ENCODE measurements around the gene SPAG9.

SPAG9 gene

DNA sequence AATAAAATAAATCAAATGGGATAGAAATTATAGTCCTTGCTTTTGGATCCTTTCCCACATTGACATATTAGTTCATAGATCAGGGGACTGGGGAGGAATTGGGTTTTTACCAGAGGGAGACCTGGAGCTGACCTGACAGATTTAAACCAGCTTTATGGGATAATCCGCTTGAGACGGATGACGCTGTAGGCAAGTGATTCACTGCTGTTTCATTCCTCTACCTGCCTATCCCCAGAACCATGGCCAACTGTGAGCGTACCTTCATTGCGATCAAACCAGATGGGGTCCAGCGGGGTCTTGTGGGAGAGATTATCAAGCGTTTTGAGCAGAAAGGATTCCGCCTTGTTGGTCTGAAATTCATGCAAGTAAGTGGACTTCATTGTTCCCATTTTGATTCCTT is 34.7 kb upstream of the SPAG9 start:
- Histone ChIP-seq H3K27me3 (ENCODE audit: insufficient read depth, low read length) (no peaks in the 10 kb centered on the region), H3K9me3 (ENCODE audit: insufficient read depth, low read depth, low read length) (no peaks in the 10 kb centered on the region), H3K4me1 (ENCODE audit: insufficient read depth, low read length) (peaks cover 13% of the 10 kb centered on the region; the same call in 1 of the 2 replicates), H3K9ac (ENCODE audit: low read depth, low read length) (no peak overlapping the region), H3K36me3 (ENCODE audit: insufficient read depth, low read length) (peaks cover 46% of the 10 kb centered on the region), H3K27ac (ENCODE audit: low read depth, low read length) (no peak overlapping the region), H3K4me3 (ENCODE audit: low read length) (no peak overlapping the region)
- 94% methylated on average over 8 of the region's 8 CpGs for WGBS

DNA sequence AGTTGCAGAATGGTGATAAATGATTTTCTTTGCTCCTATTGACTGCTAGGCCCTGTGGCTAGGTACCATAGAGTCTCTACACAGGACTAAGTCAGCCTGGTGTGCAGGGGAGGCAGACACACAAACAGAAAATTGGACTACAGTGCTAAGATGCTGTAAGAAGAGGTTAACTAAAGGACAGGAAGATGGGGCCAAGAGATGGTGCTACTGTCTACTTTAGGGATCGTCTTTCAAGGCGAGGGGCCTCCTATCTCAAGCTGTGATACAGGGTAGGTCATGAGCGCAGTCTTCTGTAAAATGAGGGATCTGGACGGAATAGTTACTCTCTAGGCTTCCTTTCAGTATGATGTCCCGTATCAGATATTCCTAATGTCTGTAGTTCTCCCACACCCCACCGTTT is 33.5 kb upstream of the SPAG9 start:
- peak overlapping the region; percentile 69 for H3K27ac ChIP-seq (ENCODE audit: low read depth, low read length)
- WGBS: 14% methylated on average over 4 of the region's 6 CpGs

GRCh38 chr17:51153210-51154072 is 32.8 kb upstream of the SPAG9 start, which contains the start of gene NME1:
Gene NME1 (plus strand): TSS chr17:51153559. CDS start chr17:51155655, 2,096 bp downstream.
- WGBS: under 1% methylated on average over 60 of the region's 60 CpGs
- peak within 1 kb of the TSS; percentile 69 for H3K27ac ChIP-seq (ENCODE audit: low read depth, low read length)

More for the DNA sequence above, 33.5 kb upstream of the SPAG9 start:
- Histone ChIP-seq H3K36me3 (ENCODE audit: insufficient read depth, low read length) (peaks cover 35% of the 10 kb centered on the region), H3K9me3 (ENCODE audit: insufficient read depth, low read depth, low read length) (no peaks in the 10 kb centered on the region), H3K4me1 (ENCODE audit: insufficient read depth, low read length) (peaks cover 13% of the 10 kb centered on the region; the same call in 1 of the 2 replicates), H3K9ac (ENCODE audit: low read depth, low read length) (peak overlapping the region; percentile 95), H3K4me3 (ENCODE audit: low read length) (peak overlapping the region; percentile 87), H3K27me3 (ENCODE audit: insufficient read depth, low read length) (no peaks in the 10 kb centered on the region)

DNA sequence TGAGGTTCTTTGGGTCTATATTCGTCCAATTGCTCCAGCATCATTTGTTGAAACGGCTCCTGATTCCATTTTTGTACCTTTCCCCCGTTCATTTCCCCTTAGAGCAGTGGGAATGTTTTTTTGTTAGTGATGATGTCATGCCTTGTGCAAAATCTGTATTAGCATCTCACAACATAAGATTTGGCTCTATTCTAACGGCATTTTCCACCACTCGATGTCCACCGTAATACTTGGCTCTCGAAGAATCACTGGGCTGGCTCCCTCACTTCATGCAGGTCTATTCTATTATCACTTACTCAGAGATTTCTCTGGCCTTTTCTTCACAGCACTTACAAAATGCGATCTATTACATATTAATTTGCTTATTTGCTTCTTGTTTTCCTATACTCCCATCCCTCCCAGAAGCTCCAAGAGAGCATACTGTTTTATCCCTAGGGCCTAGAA is 32.1 kb upstream of the SPAG9 start:
- WGBS: 61% methylated on average over 7 of the region's 8 CpGs
- peaks cover 13% of the 10 kb centered on the region; the same call in 1 of the 2 replicates for H3K4me1 ChIP-seq (ENCODE audit: insufficient read depth, low read length)
- no peaks in the 10 kb centered on the region for H3K27me3 ChIP-seq (ENCODE audit: insufficient read depth, low read length)
- peak overlapping the region; percentile 87 for H3K4me3 ChIP-seq (ENCODE audit: low read length)
- H3K9me3 ChIP-seq (ENCODE audit: insufficient read depth, low read depth, low read length): no peaks in the 10 kb centered on the region
- H3K27ac ChIP-seq (ENCODE audit: low read depth, low read length): peak overlapping the region; percentile 56
- H3K36me3 ChIP-seq (ENCODE audit: insufficient read depth, low read length): peaks cover 23% of the 10 kb centered on the region
- H3K9ac ChIP-seq (ENCODE audit: low read depth, low read length): peak overlapping the region; percentile 45

More at GRCh38 chr17:51153210-51154072, 32.8 kb upstream of the SPAG9 start, which contains the start of gene NME1:
- Histone ChIP-seq H3K27me3 (ENCODE audit: insufficient read depth, low read length) (no peaks in the 10 kb centered on the region), H3K36me3 (ENCODE audit: insufficient read depth, low read length) (peaks cover 29% of the 10 kb centered on the region), H3K4me1 (ENCODE audit: insufficient read depth, low read length) (peaks cover 13% of the 10 kb centered on the region; the same call in 1 of the 2 replicates), H3K9me3 (ENCODE audit: insufficient read depth, low read depth, low read length) (no peaks in the 10 kb centered on the region), H3K4me3 (ENCODE audit: low read length) (peak within 1 kb of the TSS; percentile 87), H3K9ac (ENCODE audit: low read depth, low read length) (peak within 1 kb of the TSS; percentile 95)

- Histone ChIP-seq H3K36me3 (ENCODE audit: insufficient read depth, low read length) (peaks cover 7% of the 10 kb centered on the region), H3K27me3 (ENCODE audit: insufficient read depth, low read length) (no peaks in the 10 kb centered on the region), H3K9me3 (ENCODE audit: insufficient read depth, low read depth, low read length) (no peaks in the 10 kb centered on the region), H3K4me3 (ENCODE audit: low read length) (no peak overlapping the region), H3K4me1 (ENCODE audit: insufficient read depth, low read length) (peaks cover 13% of the 10 kb centered on the region; the same call in 1 of the 2 replicates), H3K9ac (ENCODE audit: low read depth, low read length) (no peak overlapping the region), H3K27ac (ENCODE audit: low read depth, low read length) (no peak overlapping the region)
- 89% methylated on average over 4 of the region's 5 CpGs for WGBS
These were observed 30.3 kb upstream of the SPAG9 start for GRCh38 chr17:51150932-51151331.

DNA sequence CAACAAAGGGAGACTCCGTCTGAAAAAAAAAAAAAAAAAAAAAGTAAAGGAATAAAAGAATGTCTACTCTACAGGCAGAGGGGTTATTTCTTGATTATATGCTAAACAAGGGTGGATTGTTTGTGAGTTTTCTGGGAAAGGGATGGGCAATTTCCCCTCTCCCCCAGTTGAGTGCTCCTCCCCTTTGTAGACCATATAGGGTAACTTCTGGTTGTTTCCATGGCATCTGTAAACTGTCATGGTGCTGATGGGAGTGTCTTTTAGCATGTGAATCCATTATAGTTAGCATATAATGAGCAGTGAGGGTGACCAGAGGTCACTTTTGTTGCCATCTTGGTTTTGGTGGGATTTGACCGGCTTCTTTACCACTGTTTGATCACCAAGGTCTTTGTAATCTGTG is 28.5 kb upstream of the SPAG9 start:
- no peaks in the 10 kb centered on the region for H3K9me3 ChIP-seq (ENCODE audit: insufficient read depth, low read depth, low read length)
- no peaks in the 10 kb centered on the region for H3K27me3 ChIP-seq (ENCODE audit: insufficient read depth, low read length)
- peaks cover 10% of the 10 kb centered on the region; the same call in 1 of the 2 replicates for H3K4me1 ChIP-seq (ENCODE audit: insufficient read depth, low read length)
- no peak overlapping the region for H3K27ac ChIP-seq (ENCODE audit: low read depth, low read length)
- no peak overlapping the region for H3K4me3 ChIP-seq (ENCODE audit: low read length)
- 91% methylated on average over 2 of the region's 2 CpGs for WGBS
- no peaks in the 10 kb centered on the region for H3K36me3 ChIP-seq (ENCODE audit: insufficient read depth, low read length)
- H3K9ac ChIP-seq (ENCODE audit: low read depth, low read length): no peak overlapping the region

- Histone ChIP-seq H3K36me3 (ENCODE audit: insufficient read depth, low read length) (no peaks in the 10 kb centered on the region), H3K4me3 (ENCODE audit: low read length) (no peak overlapping the region), H3K27ac (ENCODE audit: low read depth, low read length) (no peak overlapping the region), H3K9ac (ENCODE audit: low read depth, low read length) (no peak overlapping the region), H3K27me3 (ENCODE audit: insufficient read depth, low read length) (no peaks in the 10 kb centered on the region), H3K9me3 (ENCODE audit: insufficient read depth, low read depth, low read length) (no peaks in the 10 kb centered on the region), H3K4me1 (ENCODE audit: insufficient read depth, low read length) (peaks cover 6% of the 10 kb centered on the region; the same call in 1 of the 2 replicates)
- WGBS: 90% methylated on average over 3 of the region's 4 CpGs
These were observed 27.0 kb upstream of the SPAG9 start for GRCh38 chr17:51147650-51148049.

DNA sequence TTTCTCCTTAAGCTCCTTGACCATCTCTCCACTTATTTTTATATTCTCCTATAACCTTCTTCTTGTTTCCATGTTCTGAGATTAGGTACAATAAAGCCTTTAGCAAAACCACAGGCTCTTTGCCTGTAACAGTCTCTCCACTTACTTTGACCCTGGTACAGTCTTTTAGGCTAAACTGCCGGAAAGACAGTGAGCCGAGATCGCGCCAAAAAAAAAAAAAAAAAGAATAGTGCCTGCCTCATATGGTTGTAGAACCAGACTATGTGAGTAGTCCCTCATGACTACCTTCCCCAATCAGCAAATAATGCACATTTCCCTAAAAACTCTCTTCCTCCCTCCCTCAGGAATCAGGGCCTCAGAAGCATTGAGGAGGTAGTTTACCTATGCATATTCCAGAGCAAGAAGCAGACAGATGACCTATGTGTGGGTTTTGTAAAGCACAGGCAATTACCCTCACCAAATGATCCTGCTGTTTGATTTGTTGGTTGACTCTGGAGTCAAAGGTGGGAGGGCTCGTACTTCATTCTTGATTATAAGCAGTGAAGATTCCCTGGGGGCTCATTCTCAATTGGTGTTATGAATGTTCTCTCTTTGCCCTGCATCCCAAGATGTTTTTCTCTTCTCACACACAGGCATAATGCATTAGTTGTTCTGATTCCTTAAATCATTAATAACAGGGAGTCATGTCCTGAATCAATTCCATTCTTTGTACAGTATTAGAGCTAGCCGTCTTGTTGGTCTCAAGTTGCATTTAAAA is 23.8 kb upstream of the SPAG9 start:
- Histone ChIP-seq H3K36me3 (ENCODE audit: insufficient read depth, low read length) (no peaks in the 10 kb centered on the region), H3K9me3 (ENCODE audit: insufficient read depth, low read depth, low read length) (no peaks in the 10 kb centered on the region), H3K4me1 (ENCODE audit: insufficient read depth, low read length) (0 out of 2 replicates have a peak, but pooled peaks cover 2% of the 10 kb centered on the region), H3K9ac (ENCODE audit: low read depth, low read length) (no peak overlapping the region), H3K27me3 (ENCODE audit: insufficient read depth, low read length) (no peaks in the 10 kb centered on the region), H3K4me3 (ENCODE audit: low read length) (no peak overlapping the region), H3K27ac (ENCODE audit: low read depth, low read length) (no peak overlapping the region)
- 79% methylated on average over 6 of the region's 6 CpGs for WGBS

- H3K36me3 ChIP-seq (ENCODE audit: insufficient read depth, low read length): no peaks in the 10 kb centered on the region
- H3K4me1 ChIP-seq (ENCODE audit: insufficient read depth, low read length): 0 out of 2 replicates have a peak, but pooled peaks cover 2% of the 10 kb centered on the region
- no peak overlapping the region for H3K9ac ChIP-seq (ENCODE audit: low read depth, low read length)
- no peaks in the 10 kb centered on the region for H3K27me3 ChIP-seq (ENCODE audit: insufficient read depth, low read length)
- no peak overlapping the region for H3K4me3 ChIP-seq (ENCODE audit: low read length)
- H3K9me3 ChIP-seq (ENCODE audit: insufficient read depth, low read depth, low read length): no peaks in the 10 kb centered on the region
- no peak overlapping the region for H3K27ac ChIP-seq (ENCODE audit: low read depth, low read length)
- 97% methylated on average over 2 of the region's 2 CpGs for WGBS
These were observed 21.9 kb upstream of the SPAG9 start for GRCh38 chr17:51142597-51142996.

DNA sequence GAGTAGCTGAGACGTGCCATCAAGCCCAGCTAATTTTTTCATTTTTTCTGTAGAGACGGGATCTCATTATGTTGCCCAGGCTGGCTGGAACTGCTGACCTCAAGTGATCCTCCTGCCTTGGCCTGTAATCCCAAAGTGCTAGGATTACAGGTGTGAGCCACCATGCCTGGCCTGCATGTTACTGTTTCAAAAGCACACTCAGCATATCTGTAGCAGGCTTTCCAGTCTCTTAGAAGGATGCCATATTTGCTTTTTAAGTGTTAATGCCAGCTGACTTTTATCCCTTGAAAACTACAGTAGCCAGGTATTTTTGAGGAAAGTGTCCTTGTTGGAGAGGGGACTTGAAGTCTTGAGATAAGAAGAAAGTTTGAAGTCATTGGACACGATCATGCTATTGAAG is 15.3 kb upstream of the SPAG9 start:
- H3K9ac ChIP-seq (ENCODE audit: low read depth, low read length): no peak overlapping the region
- no peaks in the 10 kb centered on the region for H3K9me3 ChIP-seq (ENCODE audit: insufficient read depth, low read depth, low read length)
- no peaks in the 10 kb centered on the region for H3K36me3 ChIP-seq (ENCODE audit: insufficient read depth, low read length)
- no peaks in the 10 kb centered on the region for H3K4me1 ChIP-seq (ENCODE audit: insufficient read depth, low read length)
- no peaks in the 10 kb centered on the region for H3K27me3 ChIP-seq (ENCODE audit: insufficient read depth, low read length)
- H3K27ac ChIP-seq (ENCODE audit: low read depth, low read length): no peak overlapping the region
- 93% methylated on average over 3 of the region's 3 CpGs for WGBS
- H3K4me3 ChIP-seq (ENCODE audit: low read length): no peak overlapping the region

GRCh38 chr17:51133365-51133764 is 12.7 kb upstream of the SPAG9 start:
- H3K27ac ChIP-seq (ENCODE audit: low read depth, low read length): no peak overlapping the region
- no peak overlapping the region for H3K9ac ChIP-seq (ENCODE audit: low read depth, low read length)
- no peak overlapping the region for H3K4me3 ChIP-seq (ENCODE audit: low read length)
- H3K9me3 ChIP-seq (ENCODE audit: insufficient read depth, low read depth, low read length): no peaks in the 10 kb centered on the region
- 91% methylated on average over 2 of the region's 2 CpGs for WGBS
- H3K4me1 ChIP-seq (ENCODE audit: insufficient read depth, low read length): no peaks in the 10 kb centered on the region
- H3K36me3 ChIP-seq (ENCODE audit: insufficient read depth, low read length): no peaks in the 10 kb centered on the region
- no peaks in the 10 kb centered on the region for H3K27me3 ChIP-seq (ENCODE audit: insufficient read depth, low read length)
